HuH-7 (cell line): ENCODE measurements around the gene FHIT.
"Not testable (repeated sequence)": the region's sequence is repeated elsewhere in the genome, so short reads cannot be mapped to it uniquely, and the experiment has no call there.

Source experiments
- DNase-seq: peaks from one replicate; pipeline ENCODE4 v3.0.0; 2011; ENCODE audit warnings: low spot score

FHIT gene

DNA sequence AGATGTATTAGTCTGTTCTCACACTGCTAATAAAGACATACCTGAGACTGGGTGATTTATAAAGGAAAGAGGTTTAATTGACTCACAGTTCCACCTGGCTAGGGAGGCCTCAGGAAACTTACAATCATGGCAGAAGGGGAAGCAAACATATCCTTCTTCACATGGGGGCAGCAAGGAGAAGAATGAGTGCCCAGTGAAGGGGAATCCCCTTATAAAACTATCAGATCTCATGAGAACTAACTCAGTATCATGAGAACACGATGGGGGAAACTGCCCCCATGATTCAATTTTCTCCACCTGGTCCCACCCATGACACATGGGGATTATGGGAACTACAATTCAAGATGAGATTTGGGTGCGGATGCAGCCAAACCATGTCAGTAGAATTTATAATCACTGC lies 1316.7 kb downstream of the FHIT start:
- not testable (repeated sequence) for DNase-seq

GRCh38 chr3:59930170-59930569 lies 1321.1 kb downstream of the FHIT start:
- DNase-seq: no peak

DNA sequence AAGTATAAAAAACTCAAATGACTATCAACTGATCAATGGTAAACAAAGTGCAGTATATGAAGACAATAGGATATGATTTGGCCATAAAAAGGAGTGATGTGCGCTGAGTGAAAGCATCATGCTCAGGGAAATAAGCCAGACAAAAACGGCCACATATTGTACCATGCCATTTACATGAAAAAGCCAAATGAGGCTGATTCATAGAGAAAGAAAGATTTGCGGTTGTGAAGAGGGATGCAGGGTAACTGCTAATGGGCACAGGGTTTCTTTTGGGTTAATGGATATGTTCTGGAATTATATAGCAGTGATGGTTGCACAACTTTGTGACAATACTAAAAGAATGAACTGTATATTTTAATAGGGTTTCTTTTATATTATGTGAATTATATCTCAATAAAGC lies 1324.2 kb downstream of the FHIT start:
- no peak for DNase-seq

DNA sequence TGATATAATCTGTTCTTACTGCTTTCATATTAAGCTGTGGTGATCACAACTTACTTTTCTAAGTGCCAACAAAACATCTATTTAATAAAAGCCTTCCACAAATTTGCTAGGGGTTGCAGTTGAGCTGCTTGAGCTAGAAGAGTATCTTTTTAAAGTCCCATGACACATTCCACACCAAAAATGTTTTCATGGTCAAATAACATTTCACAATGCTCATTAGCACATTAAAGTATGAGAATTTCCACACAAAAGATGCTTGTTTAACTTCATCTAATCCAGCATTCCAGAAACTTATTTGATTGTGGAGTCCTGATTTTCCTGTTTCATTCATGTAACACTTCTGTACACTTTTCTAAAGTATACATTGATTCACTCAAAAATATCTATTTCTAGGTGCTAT lies 1325.3 kb downstream of the FHIT start:
- DNase-seq: no peak

GRCh38 chr3:59922192-59922591 lies 1329.1 kb downstream of the FHIT start:
- no peak for DNase-seq

DNA sequence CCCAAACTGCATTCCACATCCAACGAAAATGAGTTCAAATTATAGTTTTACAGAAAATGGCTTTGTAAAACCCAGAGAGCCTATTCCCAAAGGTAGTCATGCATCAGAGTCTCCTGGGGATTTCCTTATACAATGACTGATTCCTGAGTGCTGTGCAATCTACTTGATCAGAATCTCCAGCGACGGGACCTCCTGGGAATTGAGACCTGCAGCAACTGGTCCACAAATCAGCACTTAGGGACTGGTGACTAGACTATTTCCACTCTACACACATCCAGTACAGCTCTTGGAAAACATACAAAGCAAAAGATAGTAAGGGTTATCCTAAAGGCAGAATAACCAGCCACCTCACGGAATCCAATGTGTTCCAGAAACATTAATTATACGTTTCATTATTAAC lies 1330.4 kb downstream of the FHIT start:
- no peak for DNase-seq

DNA sequence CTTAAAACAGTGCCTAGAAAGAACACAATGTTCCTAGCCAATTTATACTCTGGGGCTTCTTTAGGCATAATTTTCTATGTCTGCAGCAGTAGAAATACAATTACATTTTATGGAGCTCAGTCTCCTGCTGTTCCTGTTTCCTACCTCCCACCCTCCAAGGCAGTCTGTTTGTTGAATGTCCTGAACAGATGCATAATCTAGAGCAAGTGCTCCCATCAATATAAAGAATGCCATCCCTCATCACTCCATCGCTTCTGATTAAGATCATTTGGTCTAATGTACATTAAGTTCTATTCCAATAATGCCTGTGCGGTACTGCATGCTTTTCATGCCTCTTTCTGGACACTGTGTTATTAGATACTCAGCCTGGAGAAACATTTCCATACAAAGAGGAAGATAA lies 1331.7 kb downstream of the FHIT start:
- no peak for DNase-seq

GRCh38 chr3:59914251-59914650 lies 1337.0 kb downstream of the FHIT start:
- DNase-seq: no peak

GRCh38 chr3:59913645-59914044 lies 1337.6 kb downstream of the FHIT start:
- no peak for DNase-seq

DNA sequence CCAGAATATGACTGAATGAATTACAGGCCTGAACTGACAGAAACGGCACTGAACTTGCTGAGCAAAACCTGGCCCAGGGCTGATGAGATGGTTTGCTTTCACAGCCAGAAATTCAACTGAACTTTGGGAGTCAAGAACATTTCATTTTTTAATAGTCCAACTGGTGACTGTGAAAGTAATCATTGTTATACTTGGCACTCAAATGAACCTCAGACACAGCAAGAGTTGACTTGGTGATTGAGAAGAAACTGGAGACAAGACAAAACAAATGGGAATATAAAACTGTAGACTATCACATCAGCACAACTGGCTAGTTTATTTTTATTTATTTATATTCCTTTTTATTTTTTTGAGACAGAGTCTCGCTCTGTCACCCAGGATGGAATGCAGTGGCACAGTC lies 1342.6 kb downstream of the FHIT start:
- DNase-seq: no peak

DNA sequence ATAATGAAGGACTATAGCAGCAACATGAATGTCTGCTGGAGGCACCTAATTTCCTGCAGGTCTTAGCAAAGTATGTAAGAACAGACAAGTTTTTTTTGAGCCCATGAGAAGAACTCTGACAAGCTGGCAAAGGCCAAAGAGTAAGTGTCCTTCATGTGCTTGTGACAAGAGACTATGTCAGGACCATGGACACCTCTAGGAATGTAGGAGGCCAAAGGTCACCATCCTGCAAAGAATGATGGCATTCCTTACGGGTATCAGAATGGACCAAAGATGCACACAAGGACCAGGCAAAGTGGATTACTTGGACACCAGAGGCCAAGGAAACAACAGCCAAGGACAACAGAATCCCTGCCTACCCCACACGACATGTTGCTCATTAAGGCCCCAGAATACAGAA lies 1343.0 kb downstream of the FHIT start:
- peak; percentile 1 for DNase-seq

DNA sequence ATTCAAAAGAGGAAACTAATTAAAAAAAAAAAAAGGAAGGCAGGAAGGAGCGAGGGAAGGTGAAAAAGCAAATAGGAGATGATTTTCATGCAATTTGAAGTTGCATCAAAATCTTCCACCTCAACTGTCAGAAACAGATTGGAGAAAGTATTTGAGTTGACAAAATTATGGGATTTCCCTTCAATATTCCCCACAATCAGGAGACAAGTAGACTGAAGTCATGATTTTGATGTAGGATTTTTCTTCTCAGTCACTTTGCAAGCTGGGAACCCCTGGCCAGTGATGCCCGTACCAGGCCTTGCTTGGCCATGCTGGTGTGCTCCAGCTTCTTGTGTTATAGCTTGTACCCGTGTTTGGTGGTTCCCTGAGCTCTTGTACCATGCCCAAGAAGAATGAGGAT lies 1347.0 kb downstream of the FHIT start:
- DNase-seq: no peak

DNA sequence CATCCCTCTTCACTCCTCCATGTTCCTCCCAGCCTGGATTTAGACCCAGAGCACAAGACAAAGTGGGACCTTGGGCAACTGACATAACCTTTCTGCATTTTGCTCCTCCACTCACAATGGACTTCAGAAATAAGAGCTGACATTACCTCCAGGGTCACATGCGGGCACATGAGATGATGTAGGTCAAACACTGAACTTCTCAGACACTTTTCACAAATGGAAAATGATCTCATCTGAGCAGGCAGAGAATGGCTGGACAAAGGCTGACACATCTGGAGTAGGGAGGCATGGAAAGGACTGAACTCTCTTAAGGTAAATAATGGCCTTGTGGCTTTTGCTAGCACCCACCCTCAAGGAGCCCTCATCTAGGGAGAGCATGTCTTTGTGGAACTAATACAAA lies 1352.2 kb downstream of the FHIT start:
- no peak for DNase-seq

DNA sequence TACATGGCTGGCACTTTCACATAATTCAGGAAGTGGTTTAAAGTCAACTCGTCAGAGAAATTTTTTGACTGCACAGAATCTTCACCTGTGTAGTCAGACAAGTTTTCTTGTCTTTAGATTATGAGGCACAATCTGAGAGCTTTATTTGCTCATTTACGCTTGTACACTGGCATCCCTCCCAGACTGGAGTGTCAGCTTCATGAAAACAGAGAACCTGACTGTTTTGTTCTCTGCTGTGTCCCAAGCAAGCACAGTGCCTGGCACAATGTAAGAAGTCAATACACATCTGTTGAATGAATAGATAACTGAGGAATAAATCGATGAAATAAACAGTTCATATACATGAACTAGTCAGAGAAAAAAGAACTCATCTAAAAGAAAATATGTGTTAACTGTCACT lies 1355.3 kb downstream of the FHIT start:
- DNase-seq: no peak

- DNase-seq: no peak
Measured at GRCh38 chr3:59894425-59895121, 1356.7 kb downstream of the FHIT start.

GRCh38 chr3:59890639-59891038 lies 1360.6 kb downstream of the FHIT start:
- no peak for DNase-seq

DNA sequence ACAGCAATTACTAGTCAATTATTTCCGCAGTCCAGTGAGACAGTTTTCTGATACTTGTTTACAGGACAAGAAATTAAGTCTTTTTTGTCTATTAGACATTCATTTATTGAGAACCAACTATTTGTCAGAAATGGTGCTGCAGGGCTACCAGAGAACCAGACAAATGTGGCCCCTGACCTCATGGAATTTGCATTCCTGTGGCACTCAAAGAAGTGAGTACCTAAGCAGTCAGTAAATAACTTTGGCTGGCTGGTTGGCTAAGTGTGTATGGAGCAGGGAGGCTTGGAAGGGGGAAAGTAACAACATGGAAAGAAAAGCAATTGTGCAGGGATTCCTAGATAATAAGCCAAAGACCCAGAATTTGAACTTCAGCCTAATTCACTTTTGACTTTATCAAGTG lies 1364.5 kb downstream of the FHIT start:
- no peak for DNase-seq

GRCh38 chr3:59885899-59886400 lies 1365.3 kb downstream of the FHIT start:
- DNase-seq: no peak

GRCh38 chr3:59885101-59885500 lies 1366.2 kb downstream of the FHIT start:
- no peak for DNase-seq

DNA sequence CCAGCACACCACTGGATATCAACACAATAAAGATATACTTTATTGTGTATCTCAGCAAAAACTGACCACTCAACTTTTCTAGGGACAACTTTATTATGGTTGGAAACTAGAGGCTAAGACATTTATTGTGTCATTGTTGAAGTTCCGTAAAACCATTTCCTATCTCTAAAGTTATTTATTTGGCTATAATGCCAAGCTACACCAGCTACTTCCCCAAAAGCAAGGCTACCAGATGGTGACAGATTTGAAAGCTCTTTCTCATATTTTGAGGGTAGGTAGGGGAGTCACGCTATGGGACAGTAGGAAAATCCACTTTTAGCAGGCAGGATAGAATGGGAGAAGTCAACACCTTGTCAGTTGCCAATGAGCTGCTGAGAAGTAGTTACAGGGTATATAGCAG lies 1366.8 kb downstream of the FHIT start:
- DNase-seq: no peak

- no peak for DNase-seq
Measured at GRCh38 chr3:59882746-59883145, 1368.5 kb downstream of the FHIT start.

GRCh38 chr3:59880717-59881116 lies 1370.5 kb downstream of the FHIT start:
- no peak for DNase-seq

GRCh38 chr3:59879031-59879581 lies 1372.1 kb downstream of the FHIT start:
- no peak for DNase-seq

DNA sequence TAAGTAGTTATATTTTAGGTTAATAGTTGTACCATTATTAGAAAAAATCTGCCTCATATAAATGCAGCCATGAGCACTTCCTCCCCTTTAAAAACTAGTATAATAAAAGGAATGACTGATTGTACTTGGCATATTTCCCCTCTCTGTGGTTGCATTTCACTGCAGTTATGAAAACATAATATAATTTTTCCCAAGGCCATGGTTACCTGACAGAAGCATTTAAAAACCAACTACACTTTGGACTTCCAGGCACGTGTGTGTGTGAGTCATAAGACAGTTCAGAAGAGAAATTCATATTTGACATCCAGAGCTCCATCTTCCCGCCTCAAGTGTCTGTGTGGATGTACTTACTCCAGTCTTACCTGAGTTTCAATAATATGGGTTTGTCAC lies 1373.2 kb downstream of the FHIT start:
- no peak for DNase-seq
